DND-41 (cell line): ENCODE results near the gene DNAJC3.

Source experiments
- ATAC-seq: fragments of 200-7000 bp; cut with Tn5 transposase; 3 replicates; pipeline ENCODE4 v1.9.1; 2021; ENCODE audit warnings: low read depth; ENCODE audit not compliant: insufficient read depth
- DNase-seq: peaks from one replicate; pipeline ENCODE4 v3.0.0-alpha.2; 2020
- H2AFZ ChIP-seq: 2 replicates; pipeline ENCODE4 v1.6.0; 2012; ENCODE audit warnings: low read depth, low read length
- H3K27ac ChIP-seq: 2 replicates; pipeline ENCODE4 v1.5.1; 2012; ENCODE audit warnings: low read length, inconsistent platforms
- H3K27me3 ChIP-seq: fragments of 200-600 bp; sonication (generic); 2 replicates; pipeline ENCODE4 v1.6.0; 2012; ENCODE audit warnings: low read length, mild to moderate bottlenecking, inconsistent platforms; ENCODE audit not compliant: insufficient read depth, poor library complexity
- H3K36me3 ChIP-seq: 2 replicates; pipeline ENCODE4 v1.5.1; 2012; ENCODE audit warnings: low read length, inconsistent platforms; ENCODE audit not compliant: insufficient read depth
- H3K4me1 ChIP-seq: 2 replicates; pipeline ENCODE4 v1.5.1; 2012; ENCODE audit warnings: mild to moderate bottlenecking, low read length; ENCODE audit not compliant: insufficient read depth
- H3K4me2 ChIP-seq: 2 replicates; pipeline ENCODE4 v1.6.0; 2012; ENCODE audit warnings: mild to moderate bottlenecking, moderate library complexity, low read length, inconsistent platforms; ENCODE audit not compliant: insufficient read depth
- H3K4me3 ChIP-seq, 2 experiments: fragments of 200-600 bp in 1 of 2; shearing (Covaris generic) in 1 of 2; 2 replicates each; pipeline ENCODE4 v1.5.1; 2012 to 2016; ENCODE audit warnings: inconsistent platforms in 2 of 2, low read length in 2 of 2, mild to moderate bottlenecking in 2 of 2, low read depth in 1 of 2, moderate library complexity in 1 of 2
- H3K79me2 ChIP-seq: 2 replicates; pipeline ENCODE4 v1.6.0; 2012; ENCODE audit warnings: low read length, inconsistent platforms; ENCODE audit not compliant: insufficient read depth
- H3K9ac ChIP-seq: 2 replicates; pipeline ENCODE4 v1.6.0; 2012; ENCODE audit warnings: low read depth, mild to moderate bottlenecking, inconsistent platforms, low read length, moderate library complexity
- H3K9me3 ChIP-seq: 2 replicates; pipeline ENCODE4 v1.5.1; 2012; ENCODE audit warnings: low read length, moderate library complexity, mild to moderate bottlenecking, inconsistent platforms; ENCODE audit not compliant: insufficient read depth, severe bottlenecking
- H4K20me1 ChIP-seq: 2 replicates; pipeline ENCODE4 v1.6.0; 2012; ENCODE audit warnings: low read length; ENCODE audit not compliant: insufficient read depth
- CTCF ChIP-seq: IDR thresholded peaks from 2 replicates; pipeline ENCODE4 v1.5.1; 2012; ENCODE audit warnings: borderline replicate concordance, low read length, moderate library complexity, mild to moderate bottlenecking; ENCODE audit not compliant: poor library complexity, severe bottlenecking; ENCODE audit errors: extremely low read depth
- EZH2 ChIP-seq: IDR thresholded peaks from 3 replicates; pipeline ENCODE4 v1.6.1; 2012; ENCODE audit warnings: borderline replicate concordance, low read depth, mild to moderate bottlenecking, moderate library complexity, low read length, inconsistent platforms; ENCODE audit not compliant: severe bottlenecking

DNAJC3 gene

GRCh38 chr13:95629071-95629470 lies 47.9 kb upstream of the DNAJC3 start:
- H3K79me2 ChIP-seq = no peaks in the 10 kb centered on the region
- TF ChIP-seq CTCF (no peak), EZH2 (no peak)
- no peak overlapping the region for H3K27ac ChIP-seq
- no peaks in the 10 kb centered on the region for H3K4me1 ChIP-seq
- H3K27me3 ChIP-seq = no peaks in the 10 kb centered on the region
- ATAC-seq = no peak
- no peak overlapping the region for H2AFZ ChIP-seq
- no peak overlapping the region for H3K9ac ChIP-seq
- H3K4me3 ChIP-seq = no peak overlapping the region
- H3K4me2 ChIP-seq = no peak overlapping the region
- no peak for DNase-seq
- H3K9me3 ChIP-seq = no peaks in the 10 kb centered on the region
- H3K36me3 ChIP-seq = no peaks in the 10 kb centered on the region
- H4K20me1 ChIP-seq = no peaks in the 10 kb centered on the region

DNA sequence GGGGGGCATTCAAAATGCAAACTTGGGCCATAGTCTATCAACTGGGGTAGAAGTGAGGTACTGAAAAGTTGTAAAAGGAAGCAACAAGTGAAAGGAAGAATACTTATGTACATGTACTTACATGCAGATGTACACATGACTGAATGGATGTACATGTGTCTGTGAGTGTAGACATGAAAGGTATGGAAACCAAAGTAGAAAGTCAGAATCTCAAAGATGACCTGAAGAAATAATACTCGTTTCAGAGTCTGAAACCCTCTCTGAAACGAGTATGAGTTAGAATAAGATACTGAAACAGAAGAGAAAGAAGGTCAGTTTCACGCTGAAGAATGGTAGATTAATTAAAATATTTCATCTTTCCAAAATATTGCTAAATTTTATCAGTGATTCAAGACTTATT lies 46.3 kb upstream of the DNAJC3 start:
- Histone ChIP-seq H3K36me3 (no peaks in the 10 kb centered on the region), H3K9ac (no peak overlapping the region)
- no peak for ATAC-seq

DNA sequence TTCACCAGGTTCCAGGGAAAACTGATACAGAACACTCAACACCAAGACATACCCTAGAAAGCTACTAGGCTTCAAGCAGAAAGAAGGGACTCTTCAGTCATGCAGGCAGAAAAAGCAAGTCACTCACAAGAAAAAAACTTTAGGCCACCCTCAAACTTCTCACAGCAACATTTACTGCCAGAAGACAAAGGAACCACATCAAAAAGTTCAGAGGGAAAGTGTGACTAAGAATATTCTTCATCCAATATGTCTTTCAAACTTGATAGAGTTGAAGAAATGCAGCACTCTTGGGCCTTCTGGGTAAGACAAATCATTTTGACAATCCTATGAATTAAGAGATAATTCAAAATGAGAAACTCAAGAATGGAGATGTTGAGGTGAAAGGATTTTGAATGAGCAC lies 40.1 kb upstream of the DNAJC3 start:
- Histone ChIP-seq H3K27me3 (no peaks in the 10 kb centered on the region), H3K27ac (no peak overlapping the region), H3K36me3 (no peaks in the 10 kb centered on the region), H2AFZ (no peak overlapping the region), H3K4me3 (no peak overlapping the region), H3K9me3 (no peaks in the 10 kb centered on the region), H3K4me2 (no peak overlapping the region), H3K4me1 (0 out of 2 replicates have a peak, but pooled peaks cover 3% of the 10 kb centered on the region), H3K9ac (no peak overlapping the region), H3K79me2 (no peaks in the 10 kb centered on the region), H4K20me1 (no peaks in the 10 kb centered on the region)
- DNase-seq (peak; percentile 14), ATAC-seq (peak; percentile 87)
- TF ChIP-seq CTCF = no peak
- no peak for TF ChIP-seq EZH2

More for the DNA sequence above, 46.3 kb upstream of the DNAJC3 start:
- H3K79me2 ChIP-seq = no peaks in the 10 kb centered on the region
- H3K4me1 ChIP-seq = no peaks in the 10 kb centered on the region
- no peak overlapping the region for H2AFZ ChIP-seq
- no peak overlapping the region for H3K4me3 ChIP-seq
- TF ChIP-seq CTCF (no peak), EZH2 (no peak)
- no peaks in the 10 kb centered on the region for H3K27me3 ChIP-seq
- H3K9me3 ChIP-seq = no peaks in the 10 kb centered on the region
- no peak overlapping the region for H3K4me2 ChIP-seq
- DNase-seq = no peak
- H4K20me1 ChIP-seq = no peaks in the 10 kb centered on the region
- H3K27ac ChIP-seq = no peak overlapping the region
